BLaER1 treated with 17β-estradiol and CSF1 and Interleukin-3, amounts not matched to agents 10 nM and 100 nM (cell line): ENCODE measurements around the gene NCOA7.

ENCODE experiments used
- H3K27ac ChIP-seq, 11 experiments: shearing (Covaris generic); formaldehyde crosslinking; 2 replicates each; pipeline ENCODE4 v1.8.1; 2022
- H3K27me3 ChIP-seq, 11 experiments: shearing (Covaris generic); formaldehyde crosslinking; 2 replicates each; pipeline ENCODE4 v1.8.1; 2022
- H3K36me3 ChIP-seq, 11 experiments: shearing (Covaris generic); formaldehyde crosslinking; 2 replicates each; pipeline ENCODE4 v1.8.1; 2022
- H3K4me1 ChIP-seq, 10 experiments: shearing (Covaris generic); formaldehyde crosslinking; 2 replicates each; pipeline ENCODE4 v1.8.1; 2022
- H3K4me2 ChIP-seq, 11 experiments: shearing (Covaris generic); formaldehyde crosslinking; 2 replicates each; pipeline ENCODE4 v1.8.1; 2022
- H3K4me3 ChIP-seq, 10 experiments: shearing (Covaris generic); formaldehyde crosslinking; 2 replicates each; pipeline ENCODE4 v1.8.1; 2022
- H3K9ac ChIP-seq, 11 experiments: shearing (Covaris generic); formaldehyde crosslinking; 2 replicates each; pipeline ENCODE4 v1.8.1; 2022
- H3K9me3 ChIP-seq, 11 experiments: shearing (Covaris generic); formaldehyde crosslinking; replicated peaks in 1 of 11; 2 replicates each; pipeline ENCODE4 v1.8.1; 2022
- H4K20me1 ChIP-seq, 11 experiments: shearing (Covaris generic); formaldehyde crosslinking; 2 replicates each; pipeline ENCODE4 v1.8.1; 2022
- Cebpa-rat ChIP-seq, 11 experiments: shearing (Covaris generic); IDR thresholded peaks; 2 replicates each; pipeline ENCODE4 v1.8.1; 2022

NCOA7 gene

DNA sequence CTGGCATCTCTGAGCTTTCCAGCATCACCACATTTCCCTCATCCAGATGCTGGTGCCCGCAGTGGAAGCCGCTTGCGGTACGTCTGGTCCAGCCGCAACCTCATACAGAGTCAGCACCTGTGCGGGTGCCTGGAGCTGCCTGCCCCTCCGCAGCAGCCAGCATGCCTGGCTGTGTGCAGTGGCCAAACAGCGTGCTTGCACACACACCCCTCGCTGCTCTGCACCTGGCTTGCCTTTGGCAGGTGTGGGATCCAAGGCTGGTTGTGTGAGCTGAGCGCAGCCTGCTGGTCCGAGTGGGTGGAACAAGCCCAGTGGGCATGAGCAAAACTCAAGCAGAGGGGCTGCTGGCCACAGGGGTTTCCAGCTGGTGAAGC, 162.7 kb downstream of the NCOA7 start:
- H3K9ac ChIP-seq = no peak overlapping the region
- no peak overlapping the region for H3K4me2 ChIP-seq
- no peak overlapping the region for H3K4me3 ChIP-seq
- no peak overlapping the region for H3K27ac ChIP-seq
- H4K20me1 ChIP-seq = no peaks in the 10 kb centered on the region
- H3K9me3 ChIP-seq = peaks cover 0 to 9% (median 5%) of the 10 kb centered on the region in 11 experiments; a peak in 9 of 22 replicates
- TF ChIP-seq Cebpa-rat (IDR thresholded peaks at IDR 0.05) = no peak
- no peaks in the 10 kb centered on the region for H3K36me3 ChIP-seq
- peaks cover 16 to 34% (median 17%) of the 10 kb centered on the region in 10 experiments for H3K4me1 ChIP-seq
- no peaks in the 10 kb centered on the region for H3K27me3 ChIP-seq

- no peak overlapping the region for H3K4me2 ChIP-seq
Observed at GRCh38 chr6:125954735-125955339, 164.1 kb downstream of the NCOA7 start.

GRCh38 chr6:125955973-125956372, 165.2 kb downstream of the NCOA7 start:
- no peak for TF ChIP-seq Cebpa-rat (IDR thresholded peaks at IDR 0.05)
- Histone ChIP-seq H3K9ac (peak overlapping the region; percentile 86 to 93 (median 89); a peak in 21 of 22 replicates), H3K27ac (peak overlapping the region in 10 of 11 experiments; percentile 82 to 90 (median 86); a peak in 20 of 22 replicates)

More at GRCh38 chr6:125954735-125955339, 164.1 kb downstream of the NCOA7 start:
- Histone ChIP-seq H3K27ac (no peak overlapping the region), H3K4me1 (peaks cover 21 to 34% (median 25%) of the 10 kb centered on the region in 10 experiments), H3K9ac (no peak overlapping the region), H3K36me3 (peaks cover 0 to 9% (median 0%) of the 10 kb centered on the region in 11 experiments; a peak in 2 of 22 replicates), H3K9me3 (peaks cover 0 to 9% (median 5%) of the 10 kb centered on the region in 11 experiments; a peak in 9 of 22 replicates), H3K4me3 (no peak overlapping the region), H4K20me1 (no peaks in the 10 kb centered on the region; a peak in 1 of 22 replicates), H3K27me3 (no peaks in the 10 kb centered on the region)
- no peak for TF ChIP-seq Cebpa-rat (IDR thresholded peaks at IDR 0.05)

GRCh38 chr6:125956506-125957390, 166.0 kb downstream of the NCOA7 start, which contains the start of gene HINT3:
Gene HINT3 (plus strand): TSS chr6:125956770. CDS start chr6:125956978, 208 bp downstream.
- H3K9ac ChIP-seq = peak within 1 kb of the TSS; percentile 86 to 93 (median 89)
- H3K4me3 ChIP-seq = peak within 1 kb of the TSS; percentile 77 to 95 (median 87)
- H3K27ac ChIP-seq = peak within 1 kb of the TSS; percentile 81 to 90 (median 86)
- H4K20me1 ChIP-seq = peaks cover 0 to 10% (median 0%) of the 10 kb centered on the region in 11 experiments; a peak in 2 of 22 replicates
- no peaks in the 10 kb centered on the region for H3K27me3 ChIP-seq
- TF ChIP-seq Cebpa-rat (IDR thresholded peaks at IDR 0.05) = no peak
- peaks cover 21 to 38% (median 25%) of the 10 kb centered on the region in 10 experiments for H3K4me1 ChIP-seq
- peak within 1 kb of the TSS; percentile 76 to 94 (median 90) for H3K4me2 ChIP-seq
- H3K36me3 ChIP-seq = peaks cover 0 to 20% (median 10%) of the 10 kb centered on the region in 11 experiments; a peak in 12 of 22 replicates
- H3K9me3 ChIP-seq = peaks cover 0 to 9% (median 5%) of the 10 kb centered on the region in 11 experiments; a peak in 9 of 22 replicates

More at GRCh38 chr6:125955973-125956372, 165.2 kb downstream of the NCOA7 start:
- Histone ChIP-seq H3K9me3 (peaks cover 0 to 9% (median 5%) of the 10 kb centered on the region in 11 experiments; a peak in 9 of 22 replicates), H4K20me1 (peaks cover 0 to 3% (median 0%) of the 10 kb centered on the region in 11 experiments; a peak in 1 of 22 replicates), H3K4me1 (peaks cover 21 to 38% (median 25%) of the 10 kb centered on the region in 10 experiments), H3K4me3 (peak overlapping the region; percentile 77 to 95 (median 87)), H3K36me3 (peaks cover 0 to 14% (median 2%) of the 10 kb centered on the region in 11 experiments; a peak in 8 of 22 replicates), H3K27me3 (no peaks in the 10 kb centered on the region), H3K4me2 (peak overlapping the region; percentile 52 to 94 (median 90))

- no peak for TF ChIP-seq Cebpa-rat (IDR thresholded peaks at IDR 0.05)
Observed at GRCh38 chr6:125957391-125957693, 166.6 kb downstream of the NCOA7 start.

DNA sequence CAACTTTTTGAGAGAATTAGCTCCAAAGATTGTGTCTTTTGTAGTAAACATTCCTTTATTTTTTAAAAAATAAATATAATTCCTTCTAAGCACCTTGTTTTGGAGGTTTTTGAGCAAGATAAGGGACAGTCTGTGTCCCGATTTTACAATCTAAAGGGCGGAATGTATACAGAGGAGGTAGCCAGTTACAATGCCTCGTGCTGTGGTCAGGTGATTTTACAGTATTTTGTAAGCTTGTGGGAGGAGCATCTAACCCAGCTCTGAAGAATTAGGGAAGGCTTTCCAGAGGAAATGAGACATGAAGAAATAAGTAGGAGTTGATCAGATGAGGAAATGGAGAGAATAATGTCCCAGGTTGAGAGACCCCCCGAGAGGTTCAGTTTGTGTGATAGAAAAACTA, 167.1 kb downstream of the NCOA7 start:
- peak overlapping the region; percentile 77 to 95 (median 87) for H3K4me3 ChIP-seq
- peak overlapping the region; percentile 81 to 90 (median 86) for H3K27ac ChIP-seq
- peak overlapping the region; percentile 86 to 93 (median 89) for H3K9ac ChIP-seq

More at GRCh38 chr6:125957391-125957693, 166.6 kb downstream of the NCOA7 start:
- Histone ChIP-seq H3K36me3 (peaks cover 0 to 20% (median 10%) of the 10 kb centered on the region in 11 experiments; a peak in 12 of 22 replicates), H3K9me3 (peaks cover 0 to 9% (median 5%) of the 10 kb centered on the region in 11 experiments; a peak in 9 of 22 replicates), H3K4me3 (peak overlapping the region; percentile 77 to 95 (median 87)), H4K20me1 (peaks cover 0 to 11% (median 0%) of the 10 kb centered on the region in 11 experiments; a peak in 2 of 22 replicates), H3K27ac (peak overlapping the region; percentile 81 to 90 (median 86)), H3K9ac (peak overlapping the region; percentile 86 to 93 (median 89)), H3K4me2 (peak overlapping the region; percentile 76 to 94 (median 90)), H3K4me1 (peaks cover 21 to 34% (median 25%) of the 10 kb centered on the region in 10 experiments), H3K27me3 (no peaks in the 10 kb centered on the region)

GRCh38 chr6:125959041-125959440, 168.3 kb downstream of the NCOA7 start:
- no peak overlapping the region for H3K9ac ChIP-seq
- H4K20me1 ChIP-seq = peaks cover 0 to 28% (median 0%) of the 10 kb centered on the region in 11 experiments; a peak in 4 of 22 replicates
- no peak for TF ChIP-seq Cebpa-rat (IDR thresholded peaks at IDR 0.05)
- H3K36me3 ChIP-seq = peaks cover 0 to 20% (median 10%) of the 10 kb centered on the region in 11 experiments; a peak in 12 of 22 replicates
- no peaks in the 10 kb centered on the region for H3K9me3 ChIP-seq
- 0 out of 22 replicates have a peak overlapping the region, but pooled peaks of 2 of the 11 experiments have one; percentile 84 to 86 for H3K27ac ChIP-seq
- H3K4me2 ChIP-seq = peak overlapping the region; percentile 76 to 94 (median 90); a peak in 21 of 22 replicates
- no peaks in the 10 kb centered on the region for H3K27me3 ChIP-seq
- H3K4me3 ChIP-seq = no peak overlapping the region; a peak in 1 of 20 replicates
- peaks cover 22 to 30% (median 27%) of the 10 kb centered on the region in 10 experiments for H3K4me1 ChIP-seq

More for the DNA sequence above, 167.1 kb downstream of the NCOA7 start:
- peaks cover 21 to 30% (median 25%) of the 10 kb centered on the region in 10 experiments for H3K4me1 ChIP-seq
- TF ChIP-seq Cebpa-rat (IDR thresholded peaks at IDR 0.05) = no peak
- H3K4me2 ChIP-seq = peak overlapping the region; percentile 76 to 94 (median 90)
- H4K20me1 ChIP-seq = peaks cover 0 to 16% (median 0%) of the 10 kb centered on the region in 11 experiments; a peak in 3 of 22 replicates
- peaks cover 0 to 4% (median 1%) of the 10 kb centered on the region in 11 experiments; a peak in 9 of 22 replicates for H3K9me3 ChIP-seq
- no peaks in the 10 kb centered on the region for H3K27me3 ChIP-seq
- peaks cover 0 to 20% (median 10%) of the 10 kb centered on the region in 11 experiments; a peak in 12 of 22 replicates for H3K36me3 ChIP-seq

DNA sequence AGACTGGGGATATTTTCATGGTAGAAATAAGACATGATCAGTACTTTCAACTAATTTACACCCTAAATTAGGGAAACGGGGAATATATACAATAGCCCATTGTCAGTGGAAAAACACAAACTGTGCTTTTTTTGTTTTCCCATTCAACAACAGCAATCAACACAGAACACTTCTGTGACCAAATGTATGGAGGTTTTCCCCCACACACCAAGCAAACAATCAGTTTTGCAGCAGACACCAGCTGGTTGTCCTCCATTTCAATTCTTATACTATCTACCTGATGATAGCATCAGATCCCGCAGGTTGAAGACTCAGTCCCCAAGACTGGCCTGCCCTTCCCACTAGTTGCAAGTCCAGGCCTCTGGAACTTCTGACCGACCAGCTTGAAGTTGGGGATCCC, 170.4 kb downstream of the NCOA7 start:
- Histone ChIP-seq H3K9ac (no peak overlapping the region), H3K9me3 (no peaks in the 10 kb centered on the region), H3K27me3 (no peaks in the 10 kb centered on the region), H3K4me1 (peaks cover 18 to 26% (median 23%) of the 10 kb centered on the region in 10 experiments), H3K27ac (no peak overlapping the region), H3K4me3 (no peak overlapping the region), H3K4me2 (no peak overlapping the region), H4K20me1 (peaks cover 0 to 48% (median 0%) of the 10 kb centered on the region in 11 experiments; a peak in 4 of 22 replicates), H3K36me3 (peaks cover 0 to 20% (median 10%) of the 10 kb centered on the region in 11 experiments; a peak in 12 of 22 replicates)
- TF ChIP-seq Cebpa-rat (IDR thresholded peaks at IDR 0.05) = no peak
